MCF 10A (cell line): Measurements from ENCODE around the gene ASCC1. TPM values are rescaled to one million over a fixed set of nuclear protein-coding genes. Genes with fewer than 3 reads are reported as not detected.

Experiments
- BruUV-seq: library from RNA; stranded (reverse); fragments of 400-500 nt; replicated peaks from 2 replicates; lab custom pipeline; 2021; lab: Mats Ljungman, UMichigan
- CTCF ChIA-PET: fragments of 300-600 bp; sonication (Branson Sonifier 250); formaldehyde crosslinking; extraction: SDS; loops from one replicate; lab custom pipeline; 2021; ENCODE audit warnings: antibody characterized with exemption, inconsistent platforms; lab: Yijun Ruan, JAX
- POLR2A ChIA-PET: fragments of 300-600, 350-650 bp; sonication (Branson Sonifier 250); formaldehyde crosslinking; extraction: SDS; loops from one replicate; lab custom pipeline; 2020; ENCODE audit warnings: antibody characterized with exemption, inconsistent platforms; lab: Yijun Ruan, JAX
- DNase-seq: peaks from one replicate; pipeline ENCODE4 v3.0.0-alpha.2; 2018; ENCODE audit not compliant: unreplicated experiment
- H3K27ac Mint-ChIP-seq: one replicate; pipeline ENCODE4 v1.8.0; 2022; ENCODE audit warnings: mild to moderate bottlenecking, low read depth, mixed read lengths; ENCODE audit not compliant: unreplicated experiment
- H3K27me3 Mint-ChIP-seq: one replicate; pipeline ENCODE4 v1.8.0; 2022; ENCODE audit warnings: mixed read lengths; ENCODE audit not compliant: insufficient read depth, unreplicated experiment
- H3K36me3 Mint-ChIP-seq: one replicate; pipeline ENCODE4 v1.8.0; 2022; ENCODE audit warnings: mild to moderate bottlenecking, moderate library complexity, mixed read lengths; ENCODE audit not compliant: insufficient read depth, unreplicated experiment
- H3K4me1 Mint-ChIP-seq: one replicate; pipeline ENCODE4 v1.8.0; 2022; ENCODE audit warnings: mixed read lengths; ENCODE audit not compliant: insufficient read depth, unreplicated experiment
- H3K4me3 Mint-ChIP-seq: one replicate; pipeline ENCODE4 v1.8.0; 2022; ENCODE audit warnings: mild to moderate bottlenecking, moderate library complexity, mixed read lengths; ENCODE audit not compliant: unreplicated experiment
- H3K9me3 Mint-ChIP-seq: one replicate; pipeline ENCODE4 v1.8.0; 2022; ENCODE audit warnings: mixed read lengths; ENCODE audit not compliant: unreplicated experiment
- CTCF ChIP-seq: fragments of 200-600 bp; IDR thresholded peaks from one replicate; pipeline ENCODE4 v1.8.0; 2022; ENCODE audit warnings: antibody characterized with exemption, mild to moderate bottlenecking; ENCODE audit not compliant: unreplicated experiment
- intact Hi-C: fragments of 100-400 bp; cut with micrococcal nuclease; formaldehyde crosslinking; loops from 2 replicates; pipeline ENCODE4 v1.14.1; 2022
- total RNA-seq: library from RNA; stranded (reverse); gene quantifications from 2 replicates; pipeline ENCODE4 v1.2.3, GENCODE V29; 2022

The ASCC1 gene
- total RNA-seq, 1 experiment from 2014 or later, result 26.3 TPM

DNA sequence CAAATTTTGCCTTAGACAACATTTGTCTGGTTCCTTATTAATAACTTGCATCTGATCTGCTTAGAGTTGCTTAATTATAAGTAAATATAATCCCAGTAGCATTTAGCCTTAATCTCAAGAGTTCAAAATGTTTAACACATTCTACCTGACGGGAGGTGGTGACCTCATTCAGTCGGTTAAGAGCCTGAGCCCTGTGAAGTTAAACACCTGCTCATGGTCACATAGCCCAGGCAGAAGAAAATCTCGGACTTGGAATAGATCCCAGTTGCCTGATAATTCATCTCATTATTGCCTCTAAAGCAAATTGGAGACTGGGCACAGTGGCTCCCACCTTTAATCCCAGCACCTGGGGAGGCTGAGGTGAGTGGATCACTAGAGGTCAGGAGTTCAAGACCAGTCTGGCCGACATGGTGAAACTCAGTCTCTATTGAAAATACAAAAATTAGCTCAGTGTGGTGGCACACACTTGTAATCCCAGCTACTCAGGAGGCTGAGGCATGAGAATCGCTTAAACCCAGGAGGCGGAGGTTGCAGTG is 18.6 kb upstream of the ASCC1 start:
- Mint-ChIP-seq H3K9me3 (no peaks in the 10 kb centered on the region), H3K36me3 (peaks cover 65% of the 10 kb centered on the region), H3K27ac (no peak overlapping the region), H3K27me3 (no peaks in the 10 kb centered on the region), H3K4me3 (no peak overlapping the region), H3K4me1 (peaks cover 11% of the 10 kb centered on the region)
- TF ChIP-seq CTCF, result no peak
- no TSS peak for BruUV-seq
- POLR2A ChIA-PET, result interaction anchor here (0.6 kb wide), 1 partner anchor 29 kb away, joined by 4 read pairs; no protein-coding TSS in a partner anchor
- no peak for DNase-seq
- CTCF ChIA-PET, result no interaction called here
- intact Hi-C loops, result no loop called here

GRCh38 chr10:72233621-72234020 is 17.5 kb upstream of the ASCC1 start:
- no TSS peak for BruUV-seq
- ChIA-PET POLR2A (interaction anchor here (0.7 kb wide), 1 partner anchor 1013 kb away, joined by 3 read pairs; the partner anchor contains the start of gene DNAJC9), CTCF (interaction anchor here (0.6 to 1.0 kb wide), 2 partner anchors 42 to 66 kb away, joined by 4 read pairs; no protein-coding TSS in a partner anchor)
- intact Hi-C loops, result no loop called here
- H3K4me1 Mint-ChIP-seq, result peaks cover 18% of the 10 kb centered on the region
- no peak for TF ChIP-seq CTCF
- no peak for DNase-seq
- H3K9me3 Mint-ChIP-seq, result no peaks in the 10 kb centered on the region
- H3K27me3 Mint-ChIP-seq, result no peaks in the 10 kb centered on the region
- H3K36me3 Mint-ChIP-seq, result peaks cover 63% of the 10 kb centered on the region
- H3K27ac Mint-ChIP-seq, result no peak overlapping the region
- no peak overlapping the region for H3K4me3 Mint-ChIP-seq

GRCh38 chr10:72229261-72230251 is 13.5 kb upstream of the ASCC1 start:
- DNase-seq, result peak; percentile 91
- H3K27me3 Mint-ChIP-seq, result no peaks in the 10 kb centered on the region
- POLR2A ChIA-PET, result interaction anchor here (0.5 to 3.9 kb wide), 30 partner anchors 9 to 881 kb away, joined by 3 to 56 read pairs (median 6); partner anchors contain the start of genes ANAPC16, ASCC1, CHST3 and DDIT4
- no peak overlapping the region for H3K4me3 Mint-ChIP-seq
- H3K36me3 Mint-ChIP-seq, result peaks cover 45% of the 10 kb centered on the region
- H3K4me1 Mint-ChIP-seq, result peaks cover 25% of the 10 kb centered on the region
- no TSS peak for BruUV-seq
- intact Hi-C loops, result no loop called here
- no peaks in the 10 kb centered on the region for H3K9me3 Mint-ChIP-seq
- peak overlapping the region; percentile 68 for H3K27ac Mint-ChIP-seq
- no peak for TF ChIP-seq CTCF
- CTCF ChIA-PET, result interaction anchor here (0.5 to 1.8 kb wide), 11 partner anchors 11 to 1012 kb away, joined by 3 to 9 read pairs (median 3); no protein-coding TSS in a partner anchor
